ENCODE measurements around the gene SLC22A31.

SLC22A31 gene

GRCh38 chr16:89177501-89177900 lies 22.8 kb downstream of the SLC22A31 start:
- Histone ChIP-seq H3K9ac (ENCODE audit: low read length) (no peak overlapping the region), H3K27ac (ENCODE audit: low read depth, low read length) (no peak overlapping the region), H3K27me3 (ENCODE audit: control insufficient read depth, insufficient read depth, low read length) (peaks cover 4% of the 10 kb centered on the region), H3K4me3 (ENCODE audit: low read length) (no peak overlapping the region), H3K4me1 (ENCODE audit: control insufficient read depth, insufficient read depth, low read length) (no peaks in the 10 kb centered on the region), H3K36me3 (ENCODE audit: control insufficient read depth, insufficient read depth, low read length) (no peaks in the 10 kb centered on the region)

- Histone ChIP-seq H3K27ac (ENCODE audit: low read depth, low read length) (no peak overlapping the region), H3K4me3 (ENCODE audit: low read length) (no peak overlapping the region), H3K36me3 (ENCODE audit: control insufficient read depth, insufficient read depth, low read length) (no peaks in the 10 kb centered on the region), H3K4me1 (ENCODE audit: control insufficient read depth, insufficient read depth, low read length) (no peaks in the 10 kb centered on the region), H3K27me3 (ENCODE audit: control insufficient read depth, insufficient read depth, low read length) (peaks cover 4% of the 10 kb centered on the region), H3K9ac (ENCODE audit: low read length) (no peak overlapping the region)
Measured at GRCh38 chr16:89176717-89177116, 23.6 kb downstream of the SLC22A31 start.

GRCh38 chr16:89176147-89176690 lies 24.1 kb downstream of the SLC22A31 start:
- Histone ChIP-seq H3K36me3 (ENCODE audit: control insufficient read depth, insufficient read depth, low read length) (no peaks in the 10 kb centered on the region), H3K4me1 (ENCODE audit: control insufficient read depth, insufficient read depth, low read length) (no peaks in the 10 kb centered on the region), H3K4me3 (ENCODE audit: low read length) (no peak overlapping the region), H3K27ac (ENCODE audit: low read depth, low read length) (no peak overlapping the region), H3K27me3 (ENCODE audit: control insufficient read depth, insufficient read depth, low read length) (peaks cover 4% of the 10 kb centered on the region), H3K9ac (ENCODE audit: low read length) (no peak overlapping the region)

- no peaks in the 10 kb centered on the region for H3K4me1 ChIP-seq (ENCODE audit: control insufficient read depth, insufficient read depth, low read length)
- H3K4me3 ChIP-seq (ENCODE audit: low read length): no peak overlapping the region
- H3K27me3 ChIP-seq (ENCODE audit: control insufficient read depth, insufficient read depth, low read length): peaks cover 7% of the 10 kb centered on the region
- no peak overlapping the region for H3K27ac ChIP-seq (ENCODE audit: low read depth, low read length)
- H3K9ac ChIP-seq (ENCODE audit: low read length): no peak overlapping the region
- no peaks in the 10 kb centered on the region for H3K36me3 ChIP-seq (ENCODE audit: control insufficient read depth, insufficient read depth, low read length)
Measured at GRCh38 chr16:89175280-89176146, 24.8 kb downstream of the SLC22A31 start.

- Histone ChIP-seq H3K27me3 (ENCODE audit: control insufficient read depth, insufficient read depth, low read length) (peaks cover 9% of the 10 kb centered on the region), H3K4me3 (ENCODE audit: low read length) (no peak overlapping the region), H3K4me1 (ENCODE audit: control insufficient read depth, insufficient read depth, low read length) (no peaks in the 10 kb centered on the region), H3K9ac (ENCODE audit: low read length) (no peak overlapping the region), H3K27ac (ENCODE audit: low read depth, low read length) (no peak overlapping the region), H3K36me3 (ENCODE audit: control insufficient read depth, insufficient read depth, low read length) (no peaks in the 10 kb centered on the region)
Measured at GRCh38 chr16:89174877-89175276, 25.5 kb downstream of the SLC22A31 start.

- H3K9ac ChIP-seq (ENCODE audit: low read length): no peak overlapping the region
- peaks cover 15% of the 10 kb centered on the region for H3K27me3 ChIP-seq (ENCODE audit: control insufficient read depth, insufficient read depth, low read length)
- no peak overlapping the region for H3K4me3 ChIP-seq (ENCODE audit: low read length)
- H3K4me1 ChIP-seq (ENCODE audit: control insufficient read depth, insufficient read depth, low read length): no peaks in the 10 kb centered on the region
- H3K36me3 ChIP-seq (ENCODE audit: control insufficient read depth, insufficient read depth, low read length): no peaks in the 10 kb centered on the region
- no peak overlapping the region for H3K27ac ChIP-seq (ENCODE audit: low read depth, low read length)
Measured at GRCh38 chr16:89174055-89174827, 26.1 kb downstream of the SLC22A31 start.

- H3K4me1 ChIP-seq (ENCODE audit: control insufficient read depth, insufficient read depth, low read length): no peaks in the 10 kb centered on the region
- no peak overlapping the region for H3K9ac ChIP-seq (ENCODE audit: low read length)
- peaks cover 14% of the 10 kb centered on the region for H3K27me3 ChIP-seq (ENCODE audit: control insufficient read depth, insufficient read depth, low read length)
- H3K36me3 ChIP-seq (ENCODE audit: control insufficient read depth, insufficient read depth, low read length): no peaks in the 10 kb centered on the region
- H3K27ac ChIP-seq (ENCODE audit: low read depth, low read length): no peak overlapping the region
- H3K4me3 ChIP-seq (ENCODE audit: low read length): no peak overlapping the region
Measured at GRCh38 chr16:89173174-89173921, 27.0 kb downstream of the SLC22A31 start.

GRCh38 chr16:89172528-89173173 lies 27.7 kb downstream of the SLC22A31 start:
- Histone ChIP-seq H3K9ac (ENCODE audit: low read length) (no peak overlapping the region), H3K4me3 (ENCODE audit: low read length) (no peak overlapping the region), H3K27ac (ENCODE audit: low read depth, low read length) (no peak overlapping the region), H3K36me3 (ENCODE audit: control insufficient read depth, insufficient read depth, low read length) (no peaks in the 10 kb centered on the region), H3K27me3 (ENCODE audit: control insufficient read depth, insufficient read depth, low read length) (peaks cover 20% of the 10 kb centered on the region), H3K4me1 (ENCODE audit: control insufficient read depth, insufficient read depth, low read length) (no peaks in the 10 kb centered on the region)

- no peak overlapping the region for H3K4me3 ChIP-seq (ENCODE audit: low read length)
- no peak overlapping the region for H3K27ac ChIP-seq (ENCODE audit: low read depth, low read length)
- no peak overlapping the region for H3K9ac ChIP-seq (ENCODE audit: low read length)
- peaks cover 24% of the 10 kb centered on the region for H3K27me3 ChIP-seq (ENCODE audit: control insufficient read depth, insufficient read depth, low read length)
- H3K36me3 ChIP-seq (ENCODE audit: control insufficient read depth, insufficient read depth, low read length): no peaks in the 10 kb centered on the region
- no peaks in the 10 kb centered on the region for H3K4me1 ChIP-seq (ENCODE audit: control insufficient read depth, insufficient read depth, low read length)
Measured at GRCh38 chr16:89172171-89172527, 28.2 kb downstream of the SLC22A31 start.

GRCh38 chr16:89171216-89172170 lies 28.8 kb downstream of the SLC22A31 start, which contains the start of gene CDH15:
TSS of gene CDH15 (plus strand) at chr16:89171748. CDS start at chr16:89171832, 84 bp downstream.
- Histone ChIP-seq H3K27me3 (ENCODE audit: control insufficient read depth, insufficient read depth, low read length) (peaks cover 29% of the 10 kb centered on the region), H3K27ac (ENCODE audit: low read depth, low read length) (no peak within 1 kb of the TSS), H3K36me3 (ENCODE audit: control insufficient read depth, insufficient read depth, low read length) (no peaks in the 10 kb centered on the region), H3K4me1 (ENCODE audit: control insufficient read depth, insufficient read depth, low read length) (no peaks in the 10 kb centered on the region), H3K4me3 (ENCODE audit: low read length) (peak within 1 kb of the TSS; percentile 47), H3K9ac (ENCODE audit: low read length) (no peak within 1 kb of the TSS)

All from rectal smooth muscle tissue (tissue), 1 donor.